GM23338 (cell line): ENCODE results near the gene BCS1L. TPM values are rescaled to one million over a fixed set of nuclear protein-coding genes. Genes with fewer than 3 reads are reported as not detected.

ENCODE experiments used
- ATAC-seq: fragments of 200-7000 bp; cut with Tn5 transposase; 3 replicates; pipeline ENCODE4 v1.9.1; 2020
- DNase-seq: peaks from one replicate; pipeline ENCODE4 v3.0.0-alpha.2; 2015; ENCODE audit warnings: low spot score
- H2AFZ ChIP-seq: fragments of 200-600 bp; sonication (generic); 2 replicates; pipeline ENCODE4 v1.8.0; 2016; ENCODE audit warnings: antibody characterized with exemption, mild to moderate bottlenecking, moderate library complexity
- H3F3A ChIP-seq: fragments of 200-600 bp; sonication (generic); replicated peaks from 2 replicates; pipeline ENCODE4 v1.8.0; 2017; ENCODE audit warnings: antibody characterized with exemption, mixed run types, low read depth
- H3K27ac ChIP-seq: fragments of 200-600 bp; sonication (generic); 2 replicates; pipeline ENCODE4 v1.6.1; 2016; ENCODE audit warnings: low read depth
- H3K27me3 ChIP-seq: fragments of 200-600 bp; sonication (generic); 2 replicates; pipeline ENCODE4 v1.8.0; 2016; ENCODE audit warnings: mild to moderate bottlenecking, mixed run types, moderate library complexity; ENCODE audit not compliant: insufficient read depth
- H3K36me3 ChIP-seq: fragments of 200-600 bp; sonication (generic); 2 replicates; pipeline ENCODE4 v1.8.0; 2016; ENCODE audit warnings: mild to moderate bottlenecking; ENCODE audit not compliant: insufficient read depth
- H3K4me1 ChIP-seq: fragments of 200-600 bp; sonication (generic); 2 replicates; pipeline ENCODE4 v1.8.0; 2016; ENCODE audit warnings: mild to moderate bottlenecking, moderate library complexity; ENCODE audit not compliant: insufficient read depth
- H3K4me2 ChIP-seq: fragments of 200-600 bp; sonication (generic); 2 replicates; pipeline ENCODE4 v1.7.1; 2017; ENCODE audit warnings: mixed run types
- H3K4me3 ChIP-seq: fragments of 200-600 bp; sonication (generic); 2 replicates; pipeline ENCODE4 v1.6.1; 2016; ENCODE audit warnings: mixed run types
- H3K79me2 ChIP-seq: fragments of 200-600 bp; sonication (generic); replicated peaks from 2 replicates; pipeline ENCODE4 v1.8.0; 2017; ENCODE audit warnings: mild to moderate bottlenecking; ENCODE audit not compliant: insufficient read depth
- H3K9me2 ChIP-seq: fragments of 200-600 bp; sonication (generic); 2 replicates; pipeline ENCODE4 v1.8.0; 2017; ENCODE audit not compliant: insufficient read depth
- H4K20me1 ChIP-seq: fragments of 200-600 bp; sonication (generic); replicated peaks from 2 replicates; pipeline ENCODE4 v1.8.0; 2017; ENCODE audit warnings: mild to moderate bottlenecking; ENCODE audit not compliant: insufficient read depth
- H3K27ac Mint-ChIP-seq: 2 replicates; pipeline ENCODE4 v1.8.0; 2020; ENCODE audit warnings: inconsistent platforms, mild to moderate bottlenecking, moderate library complexity, mixed read lengths
- H3K27me3 Mint-ChIP-seq: 3 replicates; pipeline ENCODE4 v1.8.0; 2022; ENCODE audit warnings: low read depth, mild to moderate bottlenecking, moderate library complexity, mixed read lengths, inconsistent platforms; ENCODE audit not compliant: insufficient read depth, poor library complexity
- H3K36me3 Mint-ChIP-seq: 3 replicates; pipeline ENCODE4 v1.8.0; 2021; ENCODE audit warnings: low read depth, mild to moderate bottlenecking, inconsistent platforms, moderate library complexity, mixed read lengths
- H3K4me1 Mint-ChIP-seq: 3 replicates; pipeline ENCODE4 v1.8.0; 2020; ENCODE audit warnings: mild to moderate bottlenecking, inconsistent platforms, mixed read lengths
- H3K4me3 Mint-ChIP-seq: 3 replicates; pipeline ENCODE4 v1.8.0; 2021; ENCODE audit warnings: moderate library complexity, mild to moderate bottlenecking, inconsistent platforms, mixed read lengths
- H3K9me3 Mint-ChIP-seq: 3 replicates; pipeline ENCODE4 v1.8.0; 2020; ENCODE audit warnings: moderate library complexity, mild to moderate bottlenecking, inconsistent platforms, mixed read lengths
- CREB1 ChIP-seq: fragments of 250-450 bp; sonication (Bioruptor Pico); IDR thresholded peaks from 2 replicates; pipeline ENCODE4 v1.5.0; 2020; ENCODE audit warnings: low read depth, mild to moderate bottlenecking, moderate library complexity
- ETS1 ChIP-seq: IDR thresholded peaks from 2 replicates; pipeline ENCODE4 v1.6.1; 2016; ENCODE audit warnings: antibody characterized with exemption
- EZH2 ChIP-seq: fragments of 200-600 bp; sonication (generic); IDR thresholded peaks from one replicate; pipeline ENCODE4 v1.8.0; 2017; ENCODE audit warnings: antibody characterized with exemption, mild to moderate bottlenecking, low read depth; ENCODE audit not compliant: unreplicated experiment
- EZH2phosphoT487 ChIP-seq: fragments of 200-600 bp; sonication (generic); IDR thresholded peaks from one replicate; pipeline ENCODE4 v1.8.1; 2018; ENCODE audit warnings: antibody characterized with exemption; ENCODE audit not compliant: unreplicated experiment
- JUNB ChIP-seq: IDR thresholded peaks from one replicate; pipeline ENCODE4 v1.6.1; 2016; ENCODE audit warnings: antibody characterized with exemption; ENCODE audit not compliant: unreplicated experiment
- NANOG ChIP-seq: IDR thresholded peaks from 2 replicates; pipeline ENCODE4 v1.6.1; 2016; ENCODE audit warnings: antibody characterized with exemption, borderline replicate concordance
- POLR2AphosphoS5 ChIP-seq: IDR thresholded peaks from 2 replicates; pipeline ENCODE4 v1.6.1; 2016; ENCODE audit warnings: antibody characterized with exemption, low read depth
- REST ChIP-seq: IDR thresholded peaks from one replicate; pipeline ENCODE4 v1.6.1; 2018; ENCODE audit warnings: antibody characterized with exemption; ENCODE audit not compliant: unreplicated experiment
- STAT1 ChIP-seq: IDR thresholded peaks from one replicate; pipeline ENCODE4 v1.6.1; 2016; ENCODE audit warnings: antibody characterized with exemption; ENCODE audit not compliant: unreplicated experiment
- ZNF114 ChIP-seq: fragments of 250-450 bp; sonication (Bioruptor Pico); IDR thresholded peaks from 2 replicates; pipeline ENCODE4 v1.5.0; 2020; ENCODE audit warnings: mild to moderate bottlenecking, moderate library complexity
- polyA plus RNA-seq: library from polyadenylated mRNA; unstranded; fragments of >200 nt; fragmentation: Nextera tagmentation; extraction: Ambion mirVana; gene quantifications from 2 replicates; pipeline ENCODE4 v1.2.1, GENCODE V29; 2016
- total RNA-seq: library from RNA; depleted of rRNA; stranded (reverse); fragments of >200 nt; shearing (Covaris generic); gene quantifications from 2 replicates; pipeline ENCODE4 v1.2.3, GENCODE V29; 2014
- TF ChIP-seq, protein P1 (sequence below), 2 experiments: fragments of 200-600 bp in 1 of 2; sonication (generic) in 1 of 2; conservative IDR thresholded peaks; 2 replicates each; pipeline versions ENCODE4 v1.5.1 to v1.6.1; 2016 to 2017; ENCODE audit warnings: antibody characterized with exemption in 2 of 2, low read depth in 2 of 2, mild to moderate bottlenecking in 2 of 2, moderate library complexity in 1 of 2

Gene BCS1L
- total and polyA plus RNA-seq, 2 experiments from 2014 or later = 16.9 to 31.6 TPM

GRCh38 chr2:218679119-218679518, 19.6 kb downstream of the BCS1L start (continued):
- TF ChIP-seq REST = no peak
- no peak for TF ChIP-seq JUNB
- TF ChIP-seq ETS1 = no peak
- no peak for TF ChIP-seq EZH2

- H3K9me2 ChIP-seq = no peaks in the 10 kb centered on the region
- no peaks in the 10 kb centered on the region for H3K27me3 ChIP-seq
- no peak overlapping the region for H3K27ac ChIP-seq
- no peak overlapping the region for H3K4me3 Mint-ChIP-seq
- no peaks in the 10 kb centered on the region for H3K79me2 ChIP-seq
- H3K36me3 Mint-ChIP-seq = peaks cover 41% of the 10 kb centered on the region
- ATAC-seq = no peak
- H3K36me3 ChIP-seq = peaks cover 19% of the 10 kb centered on the region; the same call in 1 of the 2 replicates
- no peaks in the 10 kb centered on the region for H3K4me1 ChIP-seq
- H3K4me2 ChIP-seq = no peak overlapping the region
- no peak overlapping the region for H2AFZ ChIP-seq
- no peaks in the 10 kb centered on the region for H3K27me3 Mint-ChIP-seq
- H3F3A ChIP-seq = no peaks in the 10 kb centered on the region
- H4K20me1 ChIP-seq = no peaks in the 10 kb centered on the region
- no peak overlapping the region for H3K4me3 ChIP-seq
- no peak for DNase-seq
- no peak overlapping the region for H3K27ac Mint-ChIP-seq
- H3K4me1 Mint-ChIP-seq = no peaks in the 10 kb centered on the region
- no peaks in the 10 kb centered on the region for H3K9me3 Mint-ChIP-seq
- no peak for TF ChIP-seq EZH2phosphoT487
- no peak for TF ChIP-seq CREB1 (CRISPR knock-in tag)
- no peak for TF ChIP-seq REST
- no peak for TF ChIP-seq JUNB
- no peak for TF ChIP-seq POLR2AphosphoS5
- no peak for TF ChIP-seq NANOG
- TF ChIP-seq, protein P1, sequence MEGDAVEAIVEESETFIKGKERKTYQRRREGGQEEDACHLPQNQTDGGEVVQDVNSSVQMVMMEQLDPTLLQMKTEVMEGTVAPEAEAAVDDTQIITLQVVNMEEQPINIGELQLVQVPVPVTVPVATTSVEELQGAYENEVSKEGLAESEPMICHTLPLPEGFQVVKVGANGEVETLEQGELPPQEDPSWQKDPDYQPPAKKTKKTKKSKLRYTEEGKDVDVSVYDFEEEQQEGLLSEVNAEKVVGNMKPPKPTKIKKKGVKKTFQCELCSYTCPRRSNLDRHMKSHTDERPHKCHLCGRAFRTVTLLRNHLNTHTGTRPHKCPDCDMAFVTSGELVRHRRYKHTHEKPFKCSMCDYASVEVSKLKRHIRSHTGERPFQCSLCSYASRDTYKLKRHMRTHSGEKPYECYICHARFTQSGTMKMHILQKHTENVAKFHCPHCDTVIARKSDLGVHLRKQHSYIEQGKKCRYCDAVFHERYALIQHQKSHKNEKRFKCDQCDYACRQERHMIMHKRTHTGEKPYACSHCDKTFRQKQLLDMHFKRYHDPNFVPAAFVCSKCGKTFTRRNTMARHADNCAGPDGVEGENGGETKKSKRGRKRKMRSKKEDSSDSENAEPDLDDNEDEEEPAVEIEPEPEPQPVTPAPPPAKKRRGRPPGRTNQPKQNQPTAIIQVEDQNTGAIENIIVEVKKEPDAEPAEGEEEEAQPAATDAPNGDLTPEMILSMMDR (conservative IDR thresholded peaks at IDR 0.05; ENCODE audit: low read depth in 2 of 2) = no peak
- TF ChIP-seq ETS1 = no peak
- no peak for TF ChIP-seq EZH2
- no peak for TF ChIP-seq ZNF114 (CRISPR knock-in tag)
- TF ChIP-seq STAT1 = no peak
Measured at GRCh38 chr2:218680061-218680460, 20.6 kb downstream of the BCS1L start.
